ENCODE results near the gene IGSF23.
"Not testable (repeated sequence)": the region's sequence is repeated elsewhere in the genome, so short reads cannot be mapped to it uniquely, and the experiment has no call there.

IGSF23 gene

GRCh38 chr19:44681992-44682790 lies 68.8 kb downstream of the IGSF23 start:
- Histone ChIP-seq H3K4me3 (ENCODE audit: low read depth, low read length, poor library complexity, severe bottlenecking) (no peak overlapping the region), H3K9ac (ENCODE audit: low read length) (no peak overlapping the region), H3K79me2 (ENCODE audit: insufficient read depth, low read length) (no peaks in the 10 kb centered on the region), H3K9me3 (ENCODE audit: low read length) (no peaks in the 10 kb centered on the region), H3K4me1 (ENCODE audit: insufficient read depth, low read length, severe bottlenecking) (no peaks in the 10 kb centered on the region), H2AFZ (ENCODE audit: low read length) (no peak overlapping the region), H3K9me2 (ENCODE audit: low read depth, low read length) (no peaks in the 10 kb centered on the region), H4K20me1 (ENCODE audit: insufficient read depth, low read length) (no peaks in the 10 kb centered on the region), H3K27ac (ENCODE audit: low read depth, low read length, poor library complexity, severe bottlenecking) (no peak overlapping the region), H3K4me2 (ENCODE audit: low read length) (no peak overlapping the region), H3F3A (ENCODE audit: insufficient read depth, low read length) (no peaks in the 10 kb centered on the region), H3K36me3 (ENCODE audit: insufficient read depth, low read length) (no peaks in the 10 kb centered on the region), H3K27me3 (ENCODE audit: insufficient read depth, low read length) (no peaks in the 10 kb centered on the region)
- no peak for TF ChIP-seq EZH2 (IDR thresholded peaks at IDR 0.05; ENCODE audit: borderline replicate concordance, low read length)
- TF ChIP-seq CTCF (IDR thresholded peaks at IDR 0.05; ENCODE audit: low read length), result no peak

GRCh38 chr19:44682807-44683206 lies 69.4 kb downstream of the IGSF23 start:
- Histone ChIP-seq H3K4me2 (ENCODE audit: low read length) (no peak overlapping the region), H3K27me3 (ENCODE audit: insufficient read depth, low read length) (no peaks in the 10 kb centered on the region), H3K79me2 (ENCODE audit: insufficient read depth, low read length) (no peaks in the 10 kb centered on the region), H2AFZ (ENCODE audit: low read length) (no peak overlapping the region), H4K20me1 (ENCODE audit: insufficient read depth, low read length) (no peaks in the 10 kb centered on the region), H3K9me2 (ENCODE audit: low read depth, low read length) (no peaks in the 10 kb centered on the region), H3K4me3 (ENCODE audit: low read depth, low read length, poor library complexity, severe bottlenecking) (no peak overlapping the region), H3K9me3 (ENCODE audit: low read length) (no peaks in the 10 kb centered on the region), H3K36me3 (ENCODE audit: insufficient read depth, low read length) (no peaks in the 10 kb centered on the region), H3K9ac (ENCODE audit: low read length) (no peak overlapping the region), H3K4me1 (ENCODE audit: insufficient read depth, low read length, severe bottlenecking) (no peaks in the 10 kb centered on the region), H3F3A (ENCODE audit: insufficient read depth, low read length) (no peaks in the 10 kb centered on the region), H3K27ac (ENCODE audit: low read depth, low read length, poor library complexity, severe bottlenecking) (no peak overlapping the region)
- TF ChIP-seq CTCF (IDR thresholded peaks at IDR 0.05; ENCODE audit: low read length) (no peak), EZH2 (IDR thresholded peaks at IDR 0.05; ENCODE audit: borderline replicate concordance, low read length) (no peak)

- no peak for TF ChIP-seq EZH2 (IDR thresholded peaks at IDR 0.05; ENCODE audit: borderline replicate concordance, low read length)
- no peak for TF ChIP-seq CTCF (IDR thresholded peaks at IDR 0.05; ENCODE audit: low read length)
These were observed 70.3 kb downstream of the IGSF23 start for GRCh38 chr19:44683434-44684210.

GRCh38 chr19:44684396-44684795 lies 71.0 kb downstream of the IGSF23 start:
- H3K36me3 ChIP-seq (ENCODE audit: insufficient read depth, low read length); H3K4me2 ChIP-seq (ENCODE audit: low read length); H3K9me3 ChIP-seq (ENCODE audit: low read length); H3K27ac ChIP-seq (ENCODE audit: low read depth, low read length, poor library complexity, severe bottlenecking); H4K20me1 ChIP-seq (ENCODE audit: insufficient read depth, low read length); H3K79me2 ChIP-seq (ENCODE audit: insufficient read depth, low read length); H3K4me3 ChIP-seq (ENCODE audit: low read depth, low read length, poor library complexity, severe bottlenecking); H3K27me3 ChIP-seq (ENCODE audit: insufficient read depth, low read length); H3K9ac ChIP-seq (ENCODE audit: low read length); H3F3A ChIP-seq (ENCODE audit: insufficient read depth, low read length); H3K4me1 ChIP-seq (ENCODE audit: insufficient read depth, low read length, severe bottlenecking); H3K9me2 ChIP-seq (ENCODE audit: low read depth, low read length); H2AFZ ChIP-seq (ENCODE audit: low read length): not testable (repeated sequence)

More at GRCh38 chr19:44683434-44684210, 70.3 kb downstream of the IGSF23 start:
- Histone ChIP-seq H3K4me2 (ENCODE audit: low read length) (no peak overlapping the region), H3K9me3 (ENCODE audit: low read length) (no peaks in the 10 kb centered on the region), H3K4me1 (ENCODE audit: insufficient read depth, low read length, severe bottlenecking) (no peaks in the 10 kb centered on the region), H3F3A (ENCODE audit: insufficient read depth, low read length) (no peaks in the 10 kb centered on the region), H3K9me2 (ENCODE audit: low read depth, low read length) (no peaks in the 10 kb centered on the region), H2AFZ (ENCODE audit: low read length) (no peak overlapping the region), H3K27me3 (ENCODE audit: insufficient read depth, low read length) (no peaks in the 10 kb centered on the region), H3K27ac (ENCODE audit: low read depth, low read length, poor library complexity, severe bottlenecking) (no peak overlapping the region), H3K36me3 (ENCODE audit: insufficient read depth, low read length) (no peaks in the 10 kb centered on the region), H3K79me2 (ENCODE audit: insufficient read depth, low read length) (no peaks in the 10 kb centered on the region), H4K20me1 (ENCODE audit: insufficient read depth, low read length) (no peaks in the 10 kb centered on the region), H3K4me3 (ENCODE audit: low read depth, low read length, poor library complexity, severe bottlenecking) (no peak overlapping the region), H3K9ac (ENCODE audit: low read length) (no peak overlapping the region)
